ENCODE data around the gene KHDC1L. TPM values are rescaled to one million over a fixed set of nuclear protein-coding genes. Genes with fewer than 3 reads are reported as not detected.
A peak's percentile ranks its signal among the peaks of the same experiment; 100 is the strongest.
"Not testable (repeated sequence)": the region's sequence is repeated elsewhere in the genome, so short reads cannot be mapped to it uniquely, and the experiment has no call there.

The KHDC1L gene
- total RNA-seq (not detected), polyA plus RNA-seq (not detected)

GRCh38 chr6:73225396-73225795 lies at the start of gene KHDC1L:
Gene KHDC1L, minus strand, starts transcription at chr6:73225496. Its CDS starts 88 bp downstream, at chr6:73225408.
- no peak for DNase-seq
- intact Hi-C loops (cut with DNase I), result no loop called here
- H3K27me3 ChIP-seq, result no peaks in the 10 kb centered on the region
- H3K27ac ChIP-seq, result no peak within 1 kb of the TSS
- no peaks in the 10 kb centered on the region for H3K4me1 ChIP-seq
- WGBS, 2 donors, result 81 to 89% methylated on average over 4 of the region's 4 CpGs
- no peak within 1 kb of the TSS for H3K4me3 ChIP-seq
- TF ChIP-seq EP300 (IDR thresholded peaks at IDR 0.05) (no peak), CTCF (IDR thresholded peaks at IDR 0.05) (no peak), POLR2A (IDR thresholded peaks at IDR 0.05) (no peak), POLR2AphosphoS5 (IDR thresholded peaks at IDR 0.05) (no peak)
- H3K9me3 ChIP-seq, result no peaks in the 10 kb centered on the region
- no peaks in the 10 kb centered on the region for H3K36me3 ChIP-seq

- H3K4me1 ChIP-seq; DNase-seq; H3K27ac ChIP-seq; H3K4me3 ChIP-seq; H3K9me3 ChIP-seq; H3K27me3 ChIP-seq; intact Hi-C loops (cut with DNase I): not testable (repeated sequence)
- 95 to 96% methylated on average over 13 of the region's 13 CpGs for WGBS, 2 donors
- H3K36me3 ChIP-seq, result peaks cover 0 to 18% (median 0%) of the 10 kb centered on the region in 4 donors
These were observed 44.0 kb upstream of the KHDC1L start for GRCh38 chr6:73269296-73269695.

- H3K9me3 ChIP-seq; H3K4me1 ChIP-seq; H3K27me3 ChIP-seq; intact Hi-C loops (cut with DNase I); H3K4me3 ChIP-seq; H3K27ac ChIP-seq; DNase-seq: not testable (repeated sequence)
- WGBS, 2 donors, result 93 to 96% methylated on average over 26 of the region's 27 CpGs
- peaks cover 0 to 18% (median 0%) of the 10 kb centered on the region in 4 donors for H3K36me3 ChIP-seq
These were observed 43.6 kb upstream of the KHDC1L start for GRCh38 chr6:73268896-73269295.

- Histone ChIP-seq H3K4me3 (no peak overlapping the region), H3K27ac (no peak overlapping the region), H3K9me3 (no peaks in the 10 kb centered on the region), H3K36me3 (peaks cover 0 to 3% (median 0%) of the 10 kb centered on the region in 4 donors), H3K27me3 (no peaks in the 10 kb centered on the region), H3K4me1 (peaks cover 0 to 13% (median 10%) of the 10 kb centered on the region in 4 donors)
- intact Hi-C loops (cut with DNase I), result no loop called here
- no peak for DNase-seq
- WGBS, 2 donors, result 96 to 97% methylated on average over 3 of the region's 3 CpGs
- no peak for TF ChIP-seq POLR2A (IDR thresholded peaks at IDR 0.05)
- TF ChIP-seq EP300 (IDR thresholded peaks at IDR 0.05), result no peak
- no peak for TF ChIP-seq CTCF (IDR thresholded peaks at IDR 0.05)
- TF ChIP-seq POLR2AphosphoS5 (IDR thresholded peaks at IDR 0.05), result no peak
These were observed 39.1 kb upstream of the KHDC1L start for GRCh38 chr6:73264446-73264845.

- intact Hi-C loops (cut with DNase I), result no loop called here
- Histone ChIP-seq H3K4me3 (peak overlapping the region; percentile 50 to 89 (median 70)), H3K36me3 (peaks cover 0 to 2% (median 0%) of the 10 kb centered on the region in 4 donors), H3K4me1 (peaks cover 0 to 13% (median 10%) of the 10 kb centered on the region in 4 donors), H3K27me3 (no peaks in the 10 kb centered on the region), H3K9me3 (no peaks in the 10 kb centered on the region), H3K27ac (peak overlapping the region; percentile 46 to 77 (median 68))
- 31 to 62% methylated on average over 7 of the region's 7 CpGs for WGBS, 2 donors
- no peak for DNase-seq
- TF ChIP-seq CTCF (IDR thresholded peaks at IDR 0.05), result no peak
- TF ChIP-seq POLR2A (IDR thresholded peaks at IDR 0.05), result no peak
- TF ChIP-seq EP300 (IDR thresholded peaks at IDR 0.05), result no peak
- TF ChIP-seq POLR2AphosphoS5 (IDR thresholded peaks at IDR 0.05), result no peak
These were observed 38.2 kb upstream of the KHDC1L start for GRCh38 chr6:73263570-73263909.

Data from sigmoid colon (tissue), 7 donors.